NCI-H2029 (cell line): Measurements from ENCODE around the gene KCNA10.

Experiments
- DNase-seq: peaks from one replicate; lab custom pipeline; 2025; lab: John Stamatoyannopoulos, UW

KCNA10 gene

GRCh38 chr1:110498270-110498669 is 20.7 kb downstream of the KCNA10 start:
- no peak for DNase-seq

- DNase-seq: peak; percentile 55
These were observed 22.9 kb downstream of the KCNA10 start for GRCh38 chr1:110495926-110496600.

- DNase-seq: no peak
These were observed 24.2 kb downstream of the KCNA10 start for GRCh38 chr1:110494522-110495406.

GRCh38 chr1:110494036-110494435 is 24.9 kb downstream of the KCNA10 start:
- DNase-seq: no peak

- no peak for DNase-seq
These were observed 25.8 kb downstream of the KCNA10 start for GRCh38 chr1:110493059-110493699.

- DNase-seq: no peak
These were observed 26.4 kb downstream of the KCNA10 start for GRCh38 chr1:110492573-110492972.

- no peak for DNase-seq
These were observed 28.1 kb downstream of the KCNA10 start for GRCh38 chr1:110490791-110491451.

GRCh38 chr1:110489973-110490542 is 28.9 kb downstream of the KCNA10 start:
- no peak for DNase-seq

- DNase-seq: no peak
These were observed 29.6 kb downstream of the KCNA10 start for GRCh38 chr1:110489406-110489805.

- DNase-seq: no peak
These were observed 30.1 kb downstream of the KCNA10 start for GRCh38 chr1:110488867-110489266.

GRCh38 chr1:110488161-110488560 is 30.8 kb downstream of the KCNA10 start:
- no peak for DNase-seq

GRCh38 chr1:110487726-110488125 is 31.2 kb downstream of the KCNA10 start:
- no peak for DNase-seq

- no peak for DNase-seq
These were observed 33.2 kb downstream of the KCNA10 start for GRCh38 chr1:110485725-110486124.

GRCh38 chr1:110484801-110485200 is 34.2 kb downstream of the KCNA10 start:
- DNase-seq: no peak

GRCh38 chr1:110483308-110483685 is 35.7 kb downstream of the KCNA10 start:
- no peak for DNase-seq

GRCh38 chr1:110482662-110483307 is 36.2 kb downstream of the KCNA10 start:
- DNase-seq: no peak

GRCh38 chr1:110481968-110482623 is 36.9 kb downstream of the KCNA10 start:
- no peak for DNase-seq

GRCh38 chr1:110480356-110481096 is 38.4 kb downstream of the KCNA10 start:
- no peak for DNase-seq

- DNase-seq: no peak
These were observed 40.1 kb downstream of the KCNA10 start for GRCh38 chr1:110478886-110479285.

- no peak for DNase-seq
These were observed 40.9 kb downstream of the KCNA10 start for GRCh38 chr1:110477967-110478640.
